Hepatocyte (in vitro differentiated cells): ENCODE data around the gene SHPK. TPM values are rescaled to one million over a fixed set of nuclear protein-coding genes. Genes with fewer than 3 reads are reported as not detected.
"Not testable (repeated sequence)": the region's sequence is repeated elsewhere in the genome, so short reads cannot be mapped to it uniquely, and the experiment has no call there.

Experiments used
- DNase-seq: peaks from one replicate; pipeline ENCODE4 v3.0.0-alpha.2; 2016; ENCODE audit warnings: low spot score
- H2AFZ ChIP-seq: fragments of 200-600 bp; sonication (generic); 2 replicates; pipeline ENCODE4 v1.6.0; 2016; ENCODE audit warnings: antibody characterized with exemption, mild to moderate bottlenecking
- H3K27ac ChIP-seq: fragments of 200-600 bp; sonication (generic); 2 replicates; pipeline ENCODE4 v1.5.1; 2016; ENCODE audit warnings: mild to moderate bottlenecking
- H3K27me3 ChIP-seq: fragments of 200-600 bp; sonication (generic); 2 replicates; pipeline ENCODE4 v1.6.1; 2016
- H3K36me3 ChIP-seq: fragments of 200-600 bp; sonication (generic); replicated peaks from 2 replicates; pipeline ENCODE4 v1.5.1; 2016; ENCODE audit warnings: low read depth; ENCODE audit not compliant: insufficient read depth
- H3K4me1 ChIP-seq: fragments of 200-600 bp; sonication (generic); 2 replicates; pipeline ENCODE4 v1.5.1; 2016; ENCODE audit warnings: mild to moderate bottlenecking, moderate library complexity; ENCODE audit not compliant: insufficient read depth
- H3K4me2 ChIP-seq: fragments of 200-600 bp; sonication (generic); 2 replicates; pipeline ENCODE4 v1.6.0; 2016
- H3K4me3 ChIP-seq: fragments of 200-600 bp; sonication (generic); 2 replicates; pipeline ENCODE4 v1.5.1; 2016; ENCODE audit warnings: mild to moderate bottlenecking
- H3K79me2 ChIP-seq: fragments of 200-600 bp; sonication (generic); 2 replicates; pipeline ENCODE4 v1.6.0; 2017; ENCODE audit warnings: mild to moderate bottlenecking
- H3K9me2 ChIP-seq: fragments of 200-600 bp; sonication (generic); replicated peaks from 2 replicates; pipeline ENCODE4 v1.6.0; 2017; ENCODE audit warnings: mild to moderate bottlenecking; ENCODE audit not compliant: insufficient read depth
- H3K9me3 ChIP-seq: fragments of 200-600 bp; sonication (generic); 2 replicates; pipeline ENCODE4 v1.5.1; 2016; ENCODE audit warnings: low read depth, mild to moderate bottlenecking
- H4K20me1 ChIP-seq: fragments of 200-600 bp; sonication (generic); 2 replicates; pipeline ENCODE4 v1.6.0; 2016; ENCODE audit warnings: mild to moderate bottlenecking; ENCODE audit not compliant: insufficient read depth, poor library complexity, severe bottlenecking
- CTCF ChIP-seq: fragments of 200-600 bp; sonication (generic); IDR thresholded peaks from 2 replicates; pipeline ENCODE4 v1.5.1; 2016; ENCODE audit warnings: antibody characterized with exemption, mild to moderate bottlenecking; ENCODE audit not compliant: poor library complexity
- EZH2 ChIP-seq: fragments of 200-600 bp; sonication (generic); IDR thresholded peaks from 2 replicates; pipeline ENCODE4 v1.6.1; 2016; ENCODE audit warnings: antibody characterized with exemption, mild to moderate bottlenecking, borderline replicate concordance
- EZH2phosphoT487 ChIP-seq: fragments of 200-600 bp; sonication (generic); IDR thresholded peaks from one replicate; pipeline ENCODE4 v1.6.1; 2018; ENCODE audit warnings: antibody characterized with exemption, mild to moderate bottlenecking, low read depth, moderate library complexity; ENCODE audit not compliant: unreplicated experiment, severe bottlenecking
- WGBS: methylation state at CpG from one replicate; pipeline ENCODE4 v1.1.6; 2016; ENCODE audit warnings: low lambda C conversion rate; ENCODE audit errors: missing lambda C conversion rate; 5-methylcytosine and 5-hydroxymethylcytosine counted together
- polyA plus RNA-seq: library from polyadenylated mRNA; unstranded; fragments of >200 nt; fragmentation: Nextera tagmentation; extraction: Ambion mirVana; gene quantifications from 2 replicates; pipeline ENCODE4 v1.2.1, GENCODE V29; 2016
- total RNA-seq: library from RNA; depleted of rRNA; stranded (reverse); fragments of >200 nt; gene quantifications from 2 replicates; pipeline ENCODE4 v1.2.3, GENCODE V29; 2014

SHPK gene
- total and polyA plus RNA-seq, 2 experiments from 2014 or later, result 9.1 to 14.1 TPM

DNA sequence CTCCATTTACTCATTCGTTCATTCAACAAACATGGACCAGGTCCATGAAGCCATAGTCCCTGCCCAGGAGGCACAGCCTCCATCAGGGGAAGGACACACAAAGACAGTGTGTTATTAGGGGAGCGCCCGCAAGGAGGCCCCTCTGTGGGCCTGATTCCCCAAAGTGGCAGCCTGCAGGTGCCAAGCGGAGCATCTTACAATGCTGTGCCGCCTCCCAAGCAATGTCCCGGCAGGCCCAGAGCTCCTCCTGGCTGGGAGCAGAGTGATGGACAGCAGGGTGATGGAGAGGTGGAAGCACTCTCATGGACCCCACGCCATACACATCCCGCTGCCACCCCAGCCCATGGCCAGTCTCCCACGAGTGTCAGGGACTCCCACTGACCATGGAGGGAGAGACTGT lies 52.6 kb downstream of the SHPK start:
- Histone ChIP-seq H3K36me3 (no peaks in the 10 kb centered on the region), H4K20me1 (no peaks in the 10 kb centered on the region), H3K27me3 (no peaks in the 10 kb centered on the region), H2AFZ (no peak overlapping the region), H3K9me2 (no peaks in the 10 kb centered on the region), H3K27ac (no peak overlapping the region), H3K4me2 (no peak overlapping the region), H3K79me2 (no peaks in the 10 kb centered on the region), H3K4me1 (no peaks in the 10 kb centered on the region), H3K4me3 (no peak overlapping the region), H3K9me3 (no peaks in the 10 kb centered on the region)
- 96% methylated on average over 9 of the region's 9 CpGs for WGBS
- TF ChIP-seq CTCF (no peak), EZH2 (no peak), EZH2phosphoT487 (no peak)
- no peak for DNase-seq

GRCh38 chr17:3582915-3583314 lies 53.1 kb downstream of the SHPK start:
- no peaks in the 10 kb centered on the region for H3K79me2 ChIP-seq
- no peaks in the 10 kb centered on the region for H4K20me1 ChIP-seq
- no peak overlapping the region for H3K27ac ChIP-seq
- TF ChIP-seq EZH2, result no peak
- no peak for TF ChIP-seq CTCF
- TF ChIP-seq EZH2phosphoT487, result no peak
- no peaks in the 10 kb centered on the region for H3K27me3 ChIP-seq
- DNase-seq, result no peak
- 88% methylated on average over 9 of the region's 9 CpGs for WGBS
- H3K9me3 ChIP-seq, result no peaks in the 10 kb centered on the region
- no peak overlapping the region for H2AFZ ChIP-seq
- H3K4me2 ChIP-seq, result no peak overlapping the region
- no peak overlapping the region for H3K4me3 ChIP-seq
- no peaks in the 10 kb centered on the region for H3K9me2 ChIP-seq
- H3K4me1 ChIP-seq, result no peaks in the 10 kb centered on the region
- no peaks in the 10 kb centered on the region for H3K36me3 ChIP-seq

DNA sequence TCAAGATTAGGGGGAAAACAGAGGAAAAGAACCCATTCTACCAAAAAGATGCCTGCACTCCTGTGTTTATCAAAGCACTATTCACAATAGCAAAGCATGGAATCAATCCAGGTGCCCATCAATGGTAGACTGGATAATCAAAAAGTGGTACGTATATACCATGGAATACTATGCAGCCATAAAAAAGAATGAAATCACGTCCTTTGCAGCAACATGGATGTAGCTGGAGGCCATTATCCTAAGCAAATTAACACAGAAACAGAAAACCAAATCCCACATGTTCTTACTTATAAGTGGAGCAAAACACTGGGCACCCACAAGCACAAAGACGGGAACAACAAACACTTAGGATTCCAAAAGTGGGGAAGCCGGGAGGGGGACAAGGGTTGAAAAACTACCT lies 57.4 kb downstream of the SHPK start:
- not testable (repeated sequence) for H3K9me2 ChIP-seq, H3K4me1 ChIP-seq, H3K4me2 ChIP-seq, H3K9me3 ChIP-seq, H2AFZ ChIP-seq, DNase-seq, H4K20me1 ChIP-seq, H3K79me2 ChIP-seq, H3K27me3 ChIP-seq, H3K36me3 ChIP-seq, H3K27ac ChIP-seq, H3K4me3 ChIP-seq
- WGBS, result 85% methylated on average over 4 of the region's 4 CpGs

GRCh38 chr17:3576970-3577369 lies 59.1 kb downstream of the SHPK start:
- Histone ChIP-seq H2AFZ (no peak overlapping the region), H3K9me3 (no peaks in the 10 kb centered on the region), H3K36me3 (no peaks in the 10 kb centered on the region), H4K20me1 (no peaks in the 10 kb centered on the region), H3K27me3 (no peaks in the 10 kb centered on the region), H3K4me3 (no peak overlapping the region), H3K4me2 (no peak overlapping the region), H3K9me2 (no peaks in the 10 kb centered on the region), H3K4me1 (no peaks in the 10 kb centered on the region), H3K79me2 (no peaks in the 10 kb centered on the region), H3K27ac (no peak overlapping the region)
- TF ChIP-seq EZH2phosphoT487 (no peak), CTCF (no peak), EZH2 (no peak)
- DNase-seq, result no peak
- 96% methylated on average over 11 of the region's 11 CpGs for WGBS
